ENCODE data around the gene PNMT.
"Not testable (repeated sequence)": the region's sequence is repeated elsewhere in the genome, so short reads cannot be mapped to it uniquely, and the experiment has no call there.

Gene PNMT

GRCh38 chr17:39709998-39710964 is 42.0 kb downstream of the PNMT start:
- Histone ChIP-seq H3K27ac (ENCODE audit: low read depth, low read length) (no peak overlapping the region), H3K18ac (ENCODE audit: low read length) (no peak overlapping the region), H3K79me2 (ENCODE audit: control insufficient read depth, insufficient read depth, low read length) (peaks cover 9% of the 10 kb centered on the region), H3K4me1 (ENCODE audit: control insufficient read depth, low read depth, low read length) (peaks cover under 1% of the 10 kb centered on the region), H4K5ac (ENCODE audit: low read length) (no peak overlapping the region), H3K79me1 (ENCODE audit: low read length) (peaks cover 4% of the 10 kb centered on the region), H2BK5ac (ENCODE audit: low read length) (no peak overlapping the region), H4K8ac (ENCODE audit: low read depth, low read length) (no peak overlapping the region), H3K56ac (ENCODE audit: low read length) (no peak overlapping the region), H3K4me3 (ENCODE audit: low read length) (no peak overlapping the region), H3K4me2 (ENCODE audit: low read length) (no peak overlapping the region), H3K23ac (ENCODE audit: low read length) (no peak overlapping the region), H2AK5ac (ENCODE audit: low read length) (no peak overlapping the region), H3K36me3 (ENCODE audit: control insufficient read depth, insufficient read depth, low read length) (peaks cover 14% of the 10 kb centered on the region), H2BK120ac (ENCODE audit: low read depth, low read length) (no peak overlapping the region), H3K9ac (ENCODE audit: low read length) (no peak overlapping the region), H3K4ac (ENCODE audit: low read depth, low read length) (no peak overlapping the region), H2BK15ac (replicated peaks; ENCODE audit: low read depth) (no peak overlapping the region), H3K27me3 (ENCODE audit: insufficient read depth, low read length, poor library complexity) (no peaks in the 10 kb centered on the region)
- no peak for DNase-seq
- WGBS (ENCODE audit: extremely low coverage, insufficient coverage, low lambda C conversion rate), result no CpG with 5 or more reads among the region's 20 CpGs

GRCh38 chr17:39711071-39711470 is 42.8 kb downstream of the PNMT start:
- WGBS (ENCODE audit: extremely low coverage, insufficient coverage, low lambda C conversion rate), result no CpG with 5 or more reads among the region's 11 CpGs
- not testable (repeated sequence) for H3K4ac ChIP-seq (ENCODE audit: low read depth, low read length); H4K5ac ChIP-seq (ENCODE audit: low read length); H3K27me3 ChIP-seq (ENCODE audit: insufficient read depth, low read length, poor library complexity); H3K79me1 ChIP-seq (ENCODE audit: low read length); H3K9ac ChIP-seq (ENCODE audit: low read length); H3K23ac ChIP-seq (ENCODE audit: low read length); H3K4me3 ChIP-seq (ENCODE audit: low read length); H2BK5ac ChIP-seq (ENCODE audit: low read length); H3K4me2 ChIP-seq (ENCODE audit: low read length); H3K4me1 ChIP-seq (ENCODE audit: control insufficient read depth, low read depth, low read length); H3K56ac ChIP-seq (ENCODE audit: low read length); H2AK5ac ChIP-seq (ENCODE audit: low read length); H3K79me2 ChIP-seq (ENCODE audit: control insufficient read depth, insufficient read depth, low read length); H3K27ac ChIP-seq (ENCODE audit: low read depth, low read length); DNase-seq; H4K8ac ChIP-seq (ENCODE audit: low read depth, low read length); H3K18ac ChIP-seq (ENCODE audit: low read length); H2BK120ac ChIP-seq (ENCODE audit: low read depth, low read length); H2BK15ac ChIP-seq (replicated peaks; ENCODE audit: low read depth)
- peaks cover 14% of the 10 kb centered on the region for H3K36me3 ChIP-seq (ENCODE audit: control insufficient read depth, insufficient read depth, low read length)

GRCh38 chr17:39711851-39712250 is 43.6 kb downstream of the PNMT start:
- H3K79me1 ChIP-seq (ENCODE audit: low read length), result peaks cover 2% of the 10 kb centered on the region
- no peak overlapping the region for H3K56ac ChIP-seq (ENCODE audit: low read length)
- no peaks in the 10 kb centered on the region for H3K4me1 ChIP-seq (ENCODE audit: control insufficient read depth, low read depth, low read length)
- H4K5ac ChIP-seq (ENCODE audit: low read length), result no peak overlapping the region
- no peak for DNase-seq
- no peak overlapping the region for H2BK120ac ChIP-seq (ENCODE audit: low read depth, low read length)
- H3K27ac ChIP-seq (ENCODE audit: low read depth, low read length), result no peak overlapping the region
- no peaks in the 10 kb centered on the region for H3K27me3 ChIP-seq (ENCODE audit: insufficient read depth, low read length, poor library complexity)
- H4K8ac ChIP-seq (ENCODE audit: low read depth, low read length), result no peak overlapping the region
- WGBS (ENCODE audit: extremely low coverage, insufficient coverage, low lambda C conversion rate), result no CpG with 5 or more reads among the region's 10 CpGs
- H3K18ac ChIP-seq (ENCODE audit: low read length), result no peak overlapping the region
- no peak overlapping the region for H3K4me3 ChIP-seq (ENCODE audit: low read length)
- no peak overlapping the region for H3K4ac ChIP-seq (ENCODE audit: low read depth, low read length)
- H3K23ac ChIP-seq (ENCODE audit: low read length), result no peak overlapping the region
- no peak overlapping the region for H2BK5ac ChIP-seq (ENCODE audit: low read length)
- no peaks in the 10 kb centered on the region for H3K79me2 ChIP-seq (ENCODE audit: control insufficient read depth, insufficient read depth, low read length)
- H3K36me3 ChIP-seq (ENCODE audit: control insufficient read depth, insufficient read depth, low read length), result peaks cover 14% of the 10 kb centered on the region
- H3K9ac ChIP-seq (ENCODE audit: low read length), result no peak overlapping the region
- no peak overlapping the region for H3K4me2 ChIP-seq (ENCODE audit: low read length)
- no peak overlapping the region for H2BK15ac ChIP-seq (replicated peaks; ENCODE audit: low read depth)
- H2AK5ac ChIP-seq (ENCODE audit: low read length), result no peak overlapping the region

- no peaks in the 10 kb centered on the region for H3K79me1 ChIP-seq (ENCODE audit: low read length)
- H2BK15ac ChIP-seq (replicated peaks; ENCODE audit: low read depth), result no peak overlapping the region
- no peak overlapping the region for H3K27ac ChIP-seq (ENCODE audit: low read depth, low read length)
- no peaks in the 10 kb centered on the region for H3K79me2 ChIP-seq (ENCODE audit: control insufficient read depth, insufficient read depth, low read length)
- H4K8ac ChIP-seq (ENCODE audit: low read depth, low read length), result no peak overlapping the region
- H3K23ac ChIP-seq (ENCODE audit: low read length), result no peak overlapping the region
- no peak overlapping the region for H3K56ac ChIP-seq (ENCODE audit: low read length)
- peaks cover 9% of the 10 kb centered on the region for H3K36me3 ChIP-seq (ENCODE audit: control insufficient read depth, insufficient read depth, low read length)
- H2AK5ac ChIP-seq (ENCODE audit: low read length), result no peak overlapping the region
- no peak overlapping the region for H3K9ac ChIP-seq (ENCODE audit: low read length)
- no peak overlapping the region for H2BK120ac ChIP-seq (ENCODE audit: low read depth, low read length)
- no peak overlapping the region for H3K4ac ChIP-seq (ENCODE audit: low read depth, low read length)
- H3K27me3 ChIP-seq (ENCODE audit: insufficient read depth, low read length, poor library complexity), result no peaks in the 10 kb centered on the region
- H3K4me1 ChIP-seq (ENCODE audit: control insufficient read depth, low read depth, low read length), result no peaks in the 10 kb centered on the region
- H2BK5ac ChIP-seq (ENCODE audit: low read length), result no peak overlapping the region
- no peak overlapping the region for H3K4me2 ChIP-seq (ENCODE audit: low read length)
- H3K18ac ChIP-seq (ENCODE audit: low read length), result no peak overlapping the region
- no peak overlapping the region for H4K5ac ChIP-seq (ENCODE audit: low read length)
- H3K4me3 ChIP-seq (ENCODE audit: low read length), result no peak overlapping the region
- no peak for DNase-seq
- WGBS (ENCODE audit: extremely low coverage, insufficient coverage, low lambda C conversion rate), result no CpG with 5 or more reads among the region's 4 CpGs
These were observed 46.0 kb downstream of the PNMT start for GRCh38 chr17:39714234-39714633.

- H3K27ac ChIP-seq (ENCODE audit: low read depth, low read length), result no peak overlapping the region
- H2BK15ac ChIP-seq (replicated peaks; ENCODE audit: low read depth), result no peak overlapping the region
- WGBS (ENCODE audit: extremely low coverage, insufficient coverage, low lambda C conversion rate), result no CpG with 5 or more reads among the region's 18 CpGs
- no peaks in the 10 kb centered on the region for H3K79me1 ChIP-seq (ENCODE audit: low read length)
- H3K27me3 ChIP-seq (ENCODE audit: insufficient read depth, low read length, poor library complexity), result no peaks in the 10 kb centered on the region
- H3K9ac ChIP-seq (ENCODE audit: low read length), result no peak overlapping the region
- H3K56ac ChIP-seq (ENCODE audit: low read length), result no peak overlapping the region
- no peak overlapping the region for H3K4ac ChIP-seq (ENCODE audit: low read depth, low read length)
- no peak overlapping the region for H4K5ac ChIP-seq (ENCODE audit: low read length)
- no peak overlapping the region for H2BK120ac ChIP-seq (ENCODE audit: low read depth, low read length)
- no peak for DNase-seq
- no peak overlapping the region for H3K4me3 ChIP-seq (ENCODE audit: low read length)
- H4K8ac ChIP-seq (ENCODE audit: low read depth, low read length), result no peak overlapping the region
- H3K23ac ChIP-seq (ENCODE audit: low read length), result no peak overlapping the region
- H3K18ac ChIP-seq (ENCODE audit: low read length), result no peak overlapping the region
- no peak overlapping the region for H2AK5ac ChIP-seq (ENCODE audit: low read length)
- H3K36me3 ChIP-seq (ENCODE audit: control insufficient read depth, insufficient read depth, low read length), result peaks cover 5% of the 10 kb centered on the region
- H3K79me2 ChIP-seq (ENCODE audit: control insufficient read depth, insufficient read depth, low read length), result no peaks in the 10 kb centered on the region
- H3K4me2 ChIP-seq (ENCODE audit: low read length), result no peak overlapping the region
- no peak overlapping the region for H2BK5ac ChIP-seq (ENCODE audit: low read length)
- H3K4me1 ChIP-seq (ENCODE audit: control insufficient read depth, low read depth, low read length), result no peaks in the 10 kb centered on the region
These were observed 47.3 kb downstream of the PNMT start for GRCh38 chr17:39715375-39716072.
